SK-N-SH treated with all-trans-retinoic acid at 6 μM for 48 hours (cell line): ENCODE data around the gene DNHD1.

ENCODE experiments used
- ATAC-seq: fragments of 200-7000 bp; cut with Tn5 transposase; 3 replicates; pipeline ENCODE4 v1.9.1; 2020; ENCODE audit warnings: mild to moderate bottlenecking, moderate library complexity
- ARNTL ChIP-seq: fragments of 450-650 bp; formaldehyde crosslinking; IDR thresholded peaks from 2 replicates; pipeline ENCODE4 v1.5.0; 2020; ENCODE audit warnings: low read depth, mild to moderate bottlenecking, moderate library complexity, borderline replicate concordance
- BACH2 ChIP-seq: fragments of 250-450 bp; sonication (Bioruptor Pico); IDR thresholded peaks from 2 replicates; pipeline ENCODE4 v1.9.0; 2021; ENCODE audit warnings: mild to moderate bottlenecking, borderline replicate concordance
- CSDC2 ChIP-seq: fragments of 250-450 bp; sonication (Bioruptor Pico); IDR thresholded peaks from 2 replicates; pipeline ENCODE4 v1.5.0; 2020; ENCODE audit warnings: mild to moderate bottlenecking, moderate library complexity
- ESRRG ChIP-seq: fragments of 250-450 bp; sonication (Bioruptor Pico); IDR thresholded peaks from 2 replicates; pipeline ENCODE4 v1.6.1; 2021; ENCODE audit warnings: mild to moderate bottlenecking
- GLIS3 ChIP-seq: fragments of 250-450 bp; sonication (Bioruptor Pico); IDR thresholded peaks from 2 replicates; pipeline ENCODE4 v1.5.0; 2020; ENCODE audit warnings: mild to moderate bottlenecking, moderate library complexity
- ISL1 ChIP-seq: fragments of 250-450 bp; sonication (Bioruptor Pico); IDR thresholded peaks from 2 replicates; pipeline ENCODE4 v2.1.2; 2022; ENCODE audit warnings: mild to moderate bottlenecking, moderate library complexity
- OSR1 ChIP-seq: fragments of 250-450 bp; sonication (Bioruptor Pico); IDR thresholded peaks from 2 replicates; pipeline ENCODE4 v1.8.0; 2022; ENCODE audit warnings: moderate library complexity, mild to moderate bottlenecking, inconsistent platforms
- PPARA ChIP-seq: fragments of 250-450 bp; sonication (Bioruptor Pico); IDR thresholded peaks from 2 replicates; pipeline ENCODE4 v1.5.0; 2020; ENCODE audit warnings: mild to moderate bottlenecking, borderline replicate concordance
- RARB ChIP-seq: fragments of 250-450 bp; sonication (Bioruptor Pico); IDR thresholded peaks from 2 replicates; pipeline ENCODE4 v1.8.0; 2021; ENCODE audit warnings: mild to moderate bottlenecking, moderate library complexity
- SNAI2 ChIP-seq: fragments of 250-450 bp; sonication (Bioruptor Pico); IDR thresholded peaks from 2 replicates; pipeline ENCODE4 v1.5.0; 2020; ENCODE audit warnings: mild to moderate bottlenecking, moderate library complexity
- TOX ChIP-seq: fragments of 250-450 bp; sonication (Bioruptor Pico); IDR thresholded peaks from 2 replicates; pipeline ENCODE4 v1.8.0; 2021; ENCODE audit warnings: mild to moderate bottlenecking, moderate library complexity, borderline replicate concordance
- ZC3H10 ChIP-seq: fragments of 250-450 bp; sonication (Bioruptor Pico); IDR thresholded peaks from 2 replicates; pipeline ENCODE4 v1.5.1; 2021; ENCODE audit warnings: mild to moderate bottlenecking, moderate library complexity
- ZFP3 ChIP-seq: fragments of 250-450 bp; sonication (Bioruptor Pico); IDR thresholded peaks from 2 replicates; pipeline ENCODE4 v1.5.0; 2020; ENCODE audit warnings: mild to moderate bottlenecking, moderate library complexity
- ZFP30 ChIP-seq: fragments of 450-650 bp; formaldehyde crosslinking; IDR thresholded peaks from 2 replicates; pipeline ENCODE4 v1.5.0; 2022; ENCODE audit warnings: mild to moderate bottlenecking, moderate library complexity
- ZNF70 ChIP-seq: fragments of 450-650 bp; formaldehyde crosslinking; IDR thresholded peaks from 2 replicates; pipeline ENCODE4 v1.5.0; 2020; ENCODE audit warnings: mild to moderate bottlenecking, moderate library complexity
- ZNF8 ChIP-seq: fragments of 450-650 bp; formaldehyde crosslinking; IDR thresholded peaks from 2 replicates; pipeline ENCODE4 v1.5.0; 2020; ENCODE audit warnings: mild to moderate bottlenecking, moderate library complexity
- TF ChIP-seq, protein P1 (sequence below): fragments of 250-450 bp; sonication (Bioruptor Pico); IDR thresholded peaks from 2 replicates; pipeline ENCODE4 v1.8.0; 2021; ENCODE audit warnings: low read depth, mild to moderate bottlenecking, moderate library complexity, borderline replicate concordance
- TF ChIP-seq, protein P2 (sequence below): fragments of 250-450 bp; sonication (Bioruptor Pico); IDR thresholded peaks from 2 replicates; pipeline ENCODE4 v1.8.0; 2020; ENCODE audit warnings: mild to moderate bottlenecking, moderate library complexity, borderline replicate concordance
- TF ChIP-seq, protein P3 (sequence below): fragments of 250-450 bp; sonication (Bioruptor Pico); IDR thresholded peaks from 2 replicates; pipeline ENCODE4 v1.5.1; 2020; ENCODE audit warnings: low read depth, mild to moderate bottlenecking, moderate library complexity

Gene DNHD1

DNA sequence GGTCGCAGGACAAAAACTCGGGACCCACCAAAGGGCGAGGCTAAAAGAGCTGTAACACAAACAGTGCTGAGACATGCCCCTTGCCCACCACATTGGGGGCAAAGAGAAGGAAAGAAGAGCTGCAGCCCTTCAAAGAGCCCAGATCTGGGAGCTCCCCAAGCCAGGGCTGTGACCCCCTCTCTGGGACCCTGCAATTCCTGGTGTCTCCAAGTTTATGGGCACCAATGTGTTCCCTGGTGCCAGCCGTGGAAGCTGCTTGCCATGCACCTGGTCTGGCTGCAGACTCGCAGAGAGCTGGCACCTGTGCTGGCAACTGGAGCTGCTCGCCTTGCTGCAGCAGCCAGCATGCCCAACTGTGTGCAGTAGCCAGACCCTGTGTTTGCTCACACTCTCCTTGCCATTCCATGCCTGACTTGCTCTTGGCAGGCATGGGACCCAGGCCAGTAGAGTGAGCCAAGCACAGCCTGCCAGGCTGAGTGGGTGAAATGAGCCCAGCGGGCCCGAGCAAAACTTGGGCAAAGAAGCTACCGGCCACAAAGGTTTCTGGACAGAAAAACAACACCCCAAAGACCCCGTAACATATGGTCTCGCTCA, 90.4 kb downstream of the DNHD1 start (continued):
- TF ChIP-seq, protein P1, sequence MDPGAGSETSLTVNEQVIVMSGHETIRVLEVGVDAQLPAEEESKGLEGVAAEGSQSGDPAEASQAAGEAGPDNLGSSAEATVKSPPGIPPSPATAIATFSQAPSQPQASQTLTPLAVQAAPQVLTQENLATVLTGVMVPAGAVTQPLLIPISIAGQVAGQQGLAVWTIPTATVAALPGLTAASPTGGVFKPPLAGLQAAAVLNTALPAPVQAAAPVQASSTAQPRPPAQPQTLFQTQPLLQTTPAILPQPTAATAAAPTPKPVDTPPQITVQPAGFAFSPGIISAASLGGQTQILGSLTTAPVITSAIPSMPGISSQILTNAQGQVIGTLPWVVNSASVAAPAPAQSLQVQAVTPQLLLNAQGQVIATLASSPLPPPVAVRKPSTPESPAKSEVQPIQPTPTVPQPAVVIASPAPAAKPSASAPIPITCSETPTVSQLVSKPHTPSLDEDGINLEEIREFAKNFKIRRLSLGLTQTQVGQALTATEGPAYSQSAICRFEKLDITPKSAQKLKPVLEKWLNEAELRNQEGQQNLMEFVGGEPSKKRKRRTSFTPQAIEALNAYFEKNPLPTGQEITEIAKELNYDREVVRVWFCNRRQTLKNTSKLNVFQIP = no peak
- no peak for TF ChIP-seq GLIS3 (CRISPR knock-in tag)
- no peak for TF ChIP-seq ZNF8 (CRISPR knock-in tag)
- TF ChIP-seq BACH2 (CRISPR knock-in tag) = no peak
- no peak for TF ChIP-seq RARB (CRISPR knock-in tag)
- TF ChIP-seq ARNTL (CRISPR knock-in tag) = no peak
- no peak for TF ChIP-seq ZC3H10 (CRISPR knock-in tag)
- no peak for TF ChIP-seq TOX (CRISPR knock-in tag)
- TF ChIP-seq ZFP30 (CRISPR knock-in tag) = no peak

DNA sequence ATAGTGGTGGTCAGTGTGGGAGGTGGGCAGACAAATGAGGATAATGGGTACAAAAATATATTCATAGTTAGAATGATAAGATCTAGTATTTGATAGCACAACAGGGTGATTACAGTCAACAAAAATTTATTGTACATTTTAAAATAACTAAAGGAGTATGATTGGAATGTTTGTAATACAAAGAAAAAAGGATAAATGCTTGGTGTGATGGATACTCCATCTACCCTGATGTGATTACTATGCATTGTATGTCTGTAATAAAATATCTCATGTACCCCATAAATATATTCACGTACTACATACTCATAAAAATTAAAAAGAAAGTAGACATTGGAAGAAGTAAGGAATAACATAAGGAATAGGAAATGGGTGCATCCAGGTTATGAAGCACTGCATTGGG, 90.9 kb downstream of the DNHD1 start:
- no peak for TF ChIP-seq ZNF8 (CRISPR knock-in tag)
- TF ChIP-seq ISL1 = peak; percentile 79
- peak; percentile 66 for ATAC-seq

DNA sequence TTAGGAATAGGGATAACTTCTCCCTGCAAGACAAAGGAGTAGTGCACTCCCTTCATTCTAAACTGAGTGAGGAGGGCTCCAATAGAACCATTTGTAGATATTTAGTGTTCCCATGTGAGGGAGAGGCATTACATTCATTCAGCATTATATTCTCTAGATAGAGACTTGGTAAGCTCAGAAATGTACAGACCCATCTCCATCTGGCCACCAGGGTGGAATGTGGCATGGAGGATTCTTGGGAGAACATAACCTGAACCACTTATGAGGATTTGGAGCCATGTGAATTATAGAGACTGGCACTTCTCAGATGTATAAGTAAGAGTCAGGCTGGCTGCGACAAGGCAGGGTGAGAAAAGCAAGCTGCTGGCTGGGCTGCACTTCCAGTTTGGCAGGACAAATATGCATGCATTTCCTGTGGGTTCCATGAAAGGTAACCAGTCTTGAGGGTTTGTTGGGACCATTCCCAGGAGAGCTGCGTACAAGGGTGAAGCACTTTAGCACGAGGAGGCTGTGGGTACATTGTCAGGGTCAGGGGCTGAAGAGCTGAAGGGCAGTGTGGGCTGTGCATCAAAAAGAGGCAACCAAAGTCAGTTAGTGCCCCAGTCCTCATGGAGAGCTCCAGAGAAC, 97.2 kb downstream of the DNHD1 start:
- TF ChIP-seq, protein P2, sequence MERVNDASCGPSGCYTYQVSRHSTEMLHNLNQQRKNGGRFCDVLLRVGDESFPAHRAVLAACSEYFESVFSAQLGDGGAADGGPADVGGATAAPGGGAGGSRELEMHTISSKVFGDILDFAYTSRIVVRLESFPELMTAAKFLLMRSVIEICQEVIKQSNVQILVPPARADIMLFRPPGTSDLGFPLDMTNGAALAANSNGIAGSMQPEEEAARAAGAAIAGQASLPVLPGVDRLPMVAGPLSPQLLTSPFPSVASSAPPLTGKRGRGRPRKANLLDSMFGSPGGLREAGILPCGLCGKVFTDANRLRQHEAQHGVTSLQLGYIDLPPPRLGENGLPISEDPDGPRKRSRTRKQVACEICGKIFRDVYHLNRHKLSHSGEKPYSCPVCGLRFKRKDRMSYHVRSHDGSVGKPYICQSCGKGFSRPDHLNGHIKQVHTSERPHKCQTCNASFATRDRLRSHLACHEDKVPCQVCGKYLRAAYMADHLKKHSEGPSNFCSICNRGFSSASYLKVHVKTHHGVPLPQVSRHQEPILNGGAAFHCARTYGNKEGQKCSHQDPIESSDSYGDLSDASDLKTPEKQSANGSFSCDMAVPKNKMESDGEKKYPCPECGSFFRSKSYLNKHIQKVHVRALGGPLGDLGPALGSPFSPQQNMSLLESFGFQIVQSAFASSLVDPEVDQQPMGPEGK = no peak
- TF ChIP-seq PPARA (CRISPR knock-in tag) (no peak), ZNF70 (CRISPR knock-in tag) (no peak), CSDC2 (no peak), ZNF8 (CRISPR knock-in tag) (no peak)
- TF ChIP-seq, protein P3, sequence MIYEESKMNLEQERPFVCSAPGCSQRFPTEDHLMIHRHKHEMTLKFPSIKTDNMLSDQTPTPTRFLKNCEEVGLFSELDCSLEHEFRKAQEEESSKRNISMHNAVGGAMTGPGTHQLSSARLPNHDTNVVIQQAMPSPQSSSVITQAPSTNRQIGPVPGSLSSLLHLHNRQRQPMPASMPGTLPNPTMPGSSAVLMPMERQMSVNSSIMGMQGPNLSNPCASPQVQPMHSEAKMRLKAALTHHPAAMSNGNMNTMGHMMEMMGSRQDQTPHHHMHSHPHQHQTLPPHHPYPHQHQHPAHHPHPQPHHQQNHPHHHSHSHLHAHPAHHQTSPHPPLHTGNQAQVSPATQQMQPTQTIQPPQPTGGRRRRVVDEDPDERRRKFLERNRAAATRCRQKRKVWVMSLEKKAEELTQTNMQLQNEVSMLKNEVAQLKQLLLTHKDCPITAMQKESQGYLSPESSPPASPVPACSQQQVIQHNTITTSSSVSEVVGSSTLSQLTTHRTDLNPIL (CRISPR knock-in tag) = no peak
- peak; percentile 39; the same call in 2 of the 3 replicates for ATAC-seq

DNA sequence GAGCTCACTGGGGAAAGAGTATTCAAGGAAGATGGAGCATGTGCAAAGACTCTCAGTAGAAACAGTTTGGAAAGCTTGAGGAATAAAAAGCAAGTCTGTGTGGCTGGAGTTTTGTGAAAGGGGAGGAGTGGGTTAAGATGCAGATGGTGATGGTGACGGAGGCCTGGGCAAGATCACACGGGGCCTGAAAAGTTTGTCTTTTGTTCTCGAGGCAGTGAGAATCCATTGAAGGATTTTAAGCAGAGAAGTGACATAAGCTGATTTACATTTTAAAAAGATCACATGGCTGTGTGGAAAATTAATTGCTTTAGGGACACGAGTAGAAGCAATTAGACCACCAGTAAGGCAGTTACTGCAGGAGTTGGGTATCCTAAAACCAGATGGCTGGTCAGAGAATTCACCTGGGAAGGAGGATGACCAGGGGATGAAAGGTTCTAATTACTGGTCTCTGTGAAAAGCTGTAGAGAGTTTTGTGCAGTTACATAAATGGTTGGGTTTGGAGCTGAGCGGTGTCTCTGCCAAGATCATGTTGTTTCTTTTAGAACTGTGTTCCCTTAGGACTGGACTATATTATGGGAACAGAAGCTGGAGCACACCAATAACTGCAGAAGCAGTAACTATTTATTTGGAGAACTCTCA, 99.3 kb downstream of the DNHD1 start:
- TF ChIP-seq BACH2 (CRISPR knock-in tag) (no peak), OSR1 (CRISPR knock-in tag) (no peak), ARNTL (CRISPR knock-in tag) (no peak), ESRRG (CRISPR knock-in tag) (no peak), ZC3H10 (CRISPR knock-in tag) (no peak), RARB (CRISPR knock-in tag) (no peak), GLIS3 (CRISPR knock-in tag) (no peak), ZFP3 (no peak), TOX (CRISPR knock-in tag) (no peak), SNAI2 (no peak), CSDC2 (no peak)
- TF ChIP-seq, protein P2 = no peak
- TF ChIP-seq, protein P3 (CRISPR knock-in tag) = no peak
- ATAC-seq = no peak
